HL-60 (cell line): ENCODE measurements around the gene PNPLA7.

Source experiments
- DNase-seq, 2 experiments: peaks; one replicate each; pipeline ENCODE4 v3.0.0-alpha.2; 2010 to 2020; ENCODE audit warnings: low read depth in 1 of 2, low spot score in 1 of 2
- H3K27ac ChIP-seq: fragments of 250-450 bp; sonication (Bioruptor Pico); replicated peaks from 2 replicates; pipeline ENCODE4 v1.5.1; 2020; ENCODE audit warnings: mild to moderate bottlenecking, moderate library complexity
- H3K27me3 ChIP-seq: fragments of 250-450 bp; sonication (Bioruptor Pico); 2 replicates; pipeline ENCODE4 v1.5.1; 2021; ENCODE audit warnings: mild to moderate bottlenecking, moderate library complexity; ENCODE audit not compliant: insufficient read depth, poor library complexity, severe bottlenecking
- H3K4me3 ChIP-seq: replicated peaks from 2 replicates; pipeline ENCODE4 v1.5.1; 2011; ENCODE audit warnings: mild to moderate bottlenecking, control low read depth, low read length; ENCODE audit not compliant: insufficient read depth
- GABPA ChIP-seq: IDR thresholded peaks from 2 replicates; pipeline ENCODE4 v1.6.1; 2012; ENCODE audit warnings: low read depth
- POLR2AphosphoS5 ChIP-seq: IDR thresholded peaks from 2 replicates; pipeline ENCODE4 v1.6.1; 2012; ENCODE audit warnings: low read depth
- SPI1 ChIP-seq: IDR thresholded peaks from 2 replicates; pipeline ENCODE4 v1.6.1; 2012; ENCODE audit warnings: low read depth, mild to moderate bottlenecking, borderline replicate concordance
- TF ChIP-seq, protein P1 (sequence below): IDR thresholded peaks from one replicate; pipeline ENCODE4 v1.5.1; 2011; ENCODE audit warnings: low read length, control low read depth, inconsistent platforms; ENCODE audit not compliant: insufficient read depth
- TF ChIP-seq, protein P2 (sequence below): IDR thresholded peaks from 2 replicates; pipeline ENCODE4 v1.6.1; 2012; ENCODE audit warnings: low read depth; ENCODE audit not compliant: insufficient replicate concordance

Gene PNPLA7

DNA sequence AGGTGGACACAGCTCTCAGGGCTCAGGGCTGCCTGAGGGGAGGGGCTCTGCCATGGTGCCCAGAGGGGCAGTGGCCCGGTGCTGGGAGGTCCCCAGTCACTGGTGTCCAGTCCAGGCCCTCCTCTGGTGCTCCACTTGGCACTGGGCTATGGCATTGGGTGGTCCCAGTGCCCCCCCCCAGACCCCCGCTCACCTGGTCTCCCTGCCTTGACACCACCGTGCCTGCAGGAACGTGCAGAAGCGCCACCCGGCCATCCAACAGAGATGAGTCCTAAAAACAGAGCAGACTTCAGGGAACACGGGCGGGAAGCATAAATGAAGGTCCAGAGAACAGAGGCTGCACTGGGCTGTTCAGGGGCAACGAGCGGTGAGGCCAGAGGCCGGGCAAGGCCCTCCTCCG lies 48.7 kb downstream of the PNPLA7 start:
- no peak for DNase-seq
- Histone ChIP-seq H3K27me3 (no peaks in the 10 kb centered on the region), H3K4me3 (no peak overlapping the region), H3K27ac (no peak overlapping the region)
- no peak for TF ChIP-seq POLR2AphosphoS5
- TF ChIP-seq, protein P1, sequence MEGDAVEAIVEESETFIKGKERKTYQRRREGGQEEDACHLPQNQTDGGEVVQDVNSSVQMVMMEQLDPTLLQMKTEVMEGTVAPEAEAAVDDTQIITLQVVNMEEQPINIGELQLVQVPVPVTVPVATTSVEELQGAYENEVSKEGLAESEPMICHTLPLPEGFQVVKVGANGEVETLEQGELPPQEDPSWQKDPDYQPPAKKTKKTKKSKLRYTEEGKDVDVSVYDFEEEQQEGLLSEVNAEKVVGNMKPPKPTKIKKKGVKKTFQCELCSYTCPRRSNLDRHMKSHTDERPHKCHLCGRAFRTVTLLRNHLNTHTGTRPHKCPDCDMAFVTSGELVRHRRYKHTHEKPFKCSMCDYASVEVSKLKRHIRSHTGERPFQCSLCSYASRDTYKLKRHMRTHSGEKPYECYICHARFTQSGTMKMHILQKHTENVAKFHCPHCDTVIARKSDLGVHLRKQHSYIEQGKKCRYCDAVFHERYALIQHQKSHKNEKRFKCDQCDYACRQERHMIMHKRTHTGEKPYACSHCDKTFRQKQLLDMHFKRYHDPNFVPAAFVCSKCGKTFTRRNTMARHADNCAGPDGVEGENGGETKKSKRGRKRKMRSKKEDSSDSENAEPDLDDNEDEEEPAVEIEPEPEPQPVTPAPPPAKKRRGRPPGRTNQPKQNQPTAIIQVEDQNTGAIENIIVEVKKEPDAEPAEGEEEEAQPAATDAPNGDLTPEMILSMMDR: no peak
- no peak for TF ChIP-seq GABPA
- TF ChIP-seq SPI1: no peak
- TF ChIP-seq, protein P2, sequence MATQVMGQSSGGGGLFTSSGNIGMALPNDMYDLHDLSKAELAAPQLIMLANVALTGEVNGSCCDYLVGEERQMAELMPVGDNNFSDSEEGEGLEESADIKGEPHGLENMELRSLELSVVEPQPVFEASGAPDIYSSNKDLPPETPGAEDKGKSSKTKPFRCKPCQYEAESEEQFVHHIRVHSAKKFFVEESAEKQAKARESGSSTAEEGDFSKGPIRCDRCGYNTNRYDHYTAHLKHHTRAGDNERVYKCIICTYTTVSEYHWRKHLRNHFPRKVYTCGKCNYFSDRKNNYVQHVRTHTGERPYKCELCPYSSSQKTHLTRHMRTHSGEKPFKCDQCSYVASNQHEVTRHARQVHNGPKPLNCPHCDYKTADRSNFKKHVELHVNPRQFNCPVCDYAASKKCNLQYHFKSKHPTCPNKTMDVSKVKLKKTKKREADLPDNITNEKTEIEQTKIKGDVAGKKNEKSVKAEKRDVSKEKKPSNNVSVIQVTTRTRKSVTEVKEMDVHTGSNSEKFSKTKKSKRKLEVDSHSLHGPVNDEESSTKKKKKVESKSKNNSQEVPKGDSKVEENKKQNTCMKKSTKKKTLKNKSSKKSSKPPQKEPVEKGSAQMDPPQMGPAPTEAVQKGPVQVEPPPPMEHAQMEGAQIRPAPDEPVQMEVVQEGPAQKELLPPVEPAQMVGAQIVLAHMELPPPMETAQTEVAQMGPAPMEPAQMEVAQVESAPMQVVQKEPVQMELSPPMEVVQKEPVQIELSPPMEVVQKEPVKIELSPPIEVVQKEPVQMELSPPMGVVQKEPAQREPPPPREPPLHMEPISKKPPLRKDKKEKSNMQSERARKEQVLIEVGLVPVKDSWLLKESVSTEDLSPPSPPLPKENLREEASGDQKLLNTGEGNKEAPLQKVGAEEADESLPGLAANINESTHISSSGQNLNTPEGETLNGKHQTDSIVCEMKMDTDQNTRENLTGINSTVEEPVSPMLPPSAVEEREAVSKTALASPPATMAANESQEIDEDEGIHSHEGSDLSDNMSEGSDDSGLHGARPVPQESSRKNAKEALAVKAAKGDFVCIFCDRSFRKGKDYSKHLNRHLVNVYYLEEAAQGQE: no peak

DNA sequence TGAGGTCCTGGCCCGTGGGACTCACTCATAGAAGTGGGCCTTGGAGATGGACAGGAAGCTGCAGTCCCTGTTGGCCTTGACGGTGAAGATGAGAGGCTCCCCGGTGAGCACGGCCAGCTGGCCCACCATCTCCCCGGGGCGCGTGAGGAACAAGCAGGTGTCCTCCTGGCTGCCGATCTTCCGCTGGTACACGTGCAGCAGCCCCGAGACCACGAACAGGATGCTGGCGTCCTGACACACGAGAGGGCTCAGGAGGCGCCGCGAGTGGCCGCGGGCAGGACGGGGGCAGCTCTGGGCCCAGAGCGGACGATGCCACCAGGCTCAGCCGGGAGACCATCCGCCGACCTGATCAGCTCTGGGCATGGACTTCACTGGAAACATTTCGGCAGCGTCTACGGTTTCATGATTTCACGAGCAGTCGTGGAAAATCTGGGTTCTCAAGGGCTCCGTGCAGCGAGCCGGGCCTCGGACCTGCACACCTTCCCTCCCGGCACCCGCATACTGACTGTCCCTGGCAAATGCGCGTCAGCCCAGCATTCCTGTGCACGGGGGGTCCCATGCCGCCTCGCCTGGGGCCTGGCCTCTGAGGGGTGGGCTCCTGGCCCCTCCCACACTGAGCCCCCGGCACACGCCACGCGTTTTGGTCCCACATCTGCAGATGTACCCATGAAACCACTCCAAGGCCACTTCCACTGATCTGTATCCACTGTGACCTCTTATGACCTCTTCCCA lies 49.4 kb downstream of the PNPLA7 start:
- TF ChIP-seq SPI1 (no peak), POLR2AphosphoS5 (no peak), GABPA (no peak)
- TF ChIP-seq, protein P1: no peak
- TF ChIP-seq, protein P2: no peak
- no peaks in the 10 kb centered on the region for H3K27me3 ChIP-seq
- no peak overlapping the region for H3K27ac ChIP-seq
- H3K4me3 ChIP-seq: no peak overlapping the region
- no peak for DNase-seq

DNA sequence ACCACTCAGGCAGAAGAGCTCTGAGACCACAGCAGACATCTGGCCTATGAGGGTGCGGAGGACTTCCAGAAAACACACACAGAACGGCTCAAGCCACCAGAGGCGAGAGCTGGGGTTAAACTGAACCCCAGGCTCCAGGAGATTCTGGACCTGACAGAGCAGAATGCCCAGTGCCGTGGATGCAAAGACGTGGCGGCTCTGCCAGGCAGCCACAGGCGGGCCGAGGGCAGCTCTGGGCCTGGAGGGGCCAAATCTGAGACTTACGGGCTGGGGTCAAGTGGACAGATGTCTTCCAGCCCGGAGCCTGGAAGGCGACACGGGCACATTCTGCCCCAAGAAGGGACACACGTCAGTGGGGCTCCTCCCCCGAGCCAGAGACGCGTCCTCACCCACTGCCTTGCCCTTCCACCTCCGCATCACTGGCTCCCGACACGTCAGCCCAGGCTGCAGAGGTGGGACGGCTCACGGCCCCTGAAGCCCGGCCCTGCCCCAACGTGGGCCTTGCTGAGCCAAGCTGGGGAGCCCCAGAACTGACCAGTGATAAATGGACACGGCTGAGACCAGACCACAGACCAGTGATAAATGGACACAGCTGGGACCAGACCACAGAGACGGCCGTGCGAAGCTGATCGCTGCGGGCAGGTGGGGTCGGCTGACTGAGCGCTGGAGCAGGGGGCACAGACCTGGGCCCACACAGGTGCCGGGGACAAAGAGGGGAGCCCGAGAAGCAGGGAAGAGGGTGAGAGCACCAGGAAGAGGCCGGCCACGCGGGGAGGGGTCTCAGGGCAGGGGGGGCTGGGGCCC lies 50.1 kb downstream of the PNPLA7 start:
- Histone ChIP-seq H3K4me3 (no peak overlapping the region), H3K27me3 (no peaks in the 10 kb centered on the region), H3K27ac (no peak overlapping the region)
- TF ChIP-seq SPI1 (no peak), POLR2AphosphoS5 (no peak), GABPA (no peak)
- TF ChIP-seq, protein P2: no peak
- TF ChIP-seq, protein P1: no peak
- no peak for DNase-seq
